Measurements from ENCODE around the gene DGKG.

The DGKG gene

GRCh38 chr3:186160691-186161243, 201.3 kb downstream of the DGKG start:
- in situ Hi-C loops (cut with HindIII; ENCODE audit: low pct_unique_long_range_greater_than_20kb, low sequenced_read_pairs) = no loop called here
- no peak for TF ChIP-seq JUND (IDR thresholded peaks at IDR 0.05; ENCODE audit: low read depth)
- DNase-seq (ENCODE audit: low read depth in 1 of 2, low spot score in 1 of 2) = no peak

- TF ChIP-seq JUND (IDR thresholded peaks at IDR 0.05; ENCODE audit: low read depth) = no peak
- no peak for DNase-seq (ENCODE audit: low read depth in 1 of 2, low spot score in 1 of 2)
- in situ Hi-C loops (cut with HindIII; ENCODE audit: low pct_unique_long_range_greater_than_20kb, low sequenced_read_pairs) = no loop called here
These were observed 207.4 kb downstream of the DGKG start for GRCh38 chr3:186154641-186155040.

- no peak for DNase-seq (ENCODE audit: low read depth in 1 of 2, low spot score in 1 of 2)
- in situ Hi-C loops (cut with HindIII; ENCODE audit: low pct_unique_long_range_greater_than_20kb, low sequenced_read_pairs) = no loop called here
- TF ChIP-seq JUND (IDR thresholded peaks at IDR 0.05; ENCODE audit: low read depth) = no peak
These were observed 209.1 kb downstream of the DGKG start for GRCh38 chr3:186152889-186153292.

GRCh38 chr3:186152361-186152798, 209.7 kb downstream of the DGKG start:
- DNase-seq (ENCODE audit: low read depth in 1 of 2, low spot score in 1 of 2) = no peak
- no peak for TF ChIP-seq JUND (IDR thresholded peaks at IDR 0.05; ENCODE audit: low read depth)
- in situ Hi-C loops (cut with HindIII; ENCODE audit: low pct_unique_long_range_greater_than_20kb, low sequenced_read_pairs) = no loop called here

GRCh38 chr3:186151077-186151971, 210.7 kb downstream of the DGKG start:
- no peak for DNase-seq (ENCODE audit: low read depth in 1 of 2, low spot score in 1 of 2)
- no peak for TF ChIP-seq JUND (IDR thresholded peaks at IDR 0.05; ENCODE audit: low read depth)
- in situ Hi-C loops (cut with HindIII; ENCODE audit: low pct_unique_long_range_greater_than_20kb, low sequenced_read_pairs) = no loop called here

- in situ Hi-C loops (cut with HindIII; ENCODE audit: low pct_unique_long_range_greater_than_20kb, low sequenced_read_pairs) = no loop called here
- no peak for DNase-seq (ENCODE audit: low read depth in 1 of 2, low spot score in 1 of 2)
- TF ChIP-seq JUND (IDR thresholded peaks at IDR 0.05; ENCODE audit: low read depth) = no peak
These were observed 211.8 kb downstream of the DGKG start for GRCh38 chr3:186150041-186150830.

GRCh38 chr3:186149319-186149960, 212.6 kb downstream of the DGKG start:
- in situ Hi-C loops (cut with HindIII; ENCODE audit: low pct_unique_long_range_greater_than_20kb, low sequenced_read_pairs) = no loop called here
- TF ChIP-seq JUND (IDR thresholded peaks at IDR 0.05; ENCODE audit: low read depth) = no peak
- no peak for DNase-seq (ENCODE audit: low read depth in 1 of 2, low spot score in 1 of 2)

GRCh38 chr3:186144257-186144656, 217.8 kb downstream of the DGKG start:
- DNase-seq (ENCODE audit: low read depth in 1 of 2, low spot score in 1 of 2) = no peak
- in situ Hi-C loops (cut with HindIII; ENCODE audit: low pct_unique_long_range_greater_than_20kb, low sequenced_read_pairs) = no loop called here
- no peak for TF ChIP-seq JUND (IDR thresholded peaks at IDR 0.05; ENCODE audit: low read depth)

GRCh38 chr3:186143250-186143649, 218.8 kb downstream of the DGKG start:
- in situ Hi-C loops (cut with HindIII; ENCODE audit: low pct_unique_long_range_greater_than_20kb, low sequenced_read_pairs) = no loop called here
- no peak for TF ChIP-seq JUND (IDR thresholded peaks at IDR 0.05; ENCODE audit: low read depth)
- no peak for DNase-seq (ENCODE audit: low read depth in 1 of 2, low spot score in 1 of 2)

- TF ChIP-seq JUND (IDR thresholded peaks at IDR 0.05; ENCODE audit: low read depth) = no peak
- no peak for DNase-seq (ENCODE audit: low read depth in 1 of 2, low spot score in 1 of 2)
- in situ Hi-C loops (cut with HindIII; ENCODE audit: low pct_unique_long_range_greater_than_20kb, low sequenced_read_pairs) = no loop called here
These were observed 219.6 kb downstream of the DGKG start for GRCh38 chr3:186142393-186142932.

- TF ChIP-seq JUND (IDR thresholded peaks at IDR 0.05; ENCODE audit: low read depth) = no peak
- in situ Hi-C loops (cut with HindIII; ENCODE audit: low pct_unique_long_range_greater_than_20kb, low sequenced_read_pairs) = no loop called here
These were observed 220.2 kb downstream of the DGKG start for GRCh38 chr3:186141790-186142189.

More at GRCh38 chr3:186141790-186142189, 220.2 kb downstream of the DGKG start:
- DNase-seq (ENCODE audit: low read depth in 1 of 2, low spot score in 1 of 2) = no peak

Data from T47D (cell line).